Vagina (tissue), 2 donors: ENCODE measurements around the gene NISCH.

Experiments
- CTCF ChIP-seq, 3 experiments: fragments of 450-650 bp in 2 of 3; fragments of 200-600 bp in 1 of 3; sonication (generic) in 1 of 3; IDR thresholded peaks; one replicate each; pipeline ENCODE4 v1.5.1; 2017 to 2019; ENCODE audit warnings: antibody characterized with exemption in 3 of 3, mild to moderate bottlenecking in 2 of 3, moderate library complexity in 2 of 3
- POLR2AphosphoS5 ChIP-seq, 2 donors: sonication (generic); formaldehyde crosslinking; IDR thresholded peaks; one replicate each; pipeline ENCODE4 v1.9.0; 2017; ENCODE audit warnings: antibody characterized with exemption in 2 of 2, mild to moderate bottlenecking in 2 of 2, low read depth in 1 of 2; ENCODE audit not compliant: insufficient read depth in 1 of 2

GRCh38 chr3:52527039-52527731 lies 71.8 kb downstream of the NISCH start:
- no peak for TF ChIP-seq CTCF (IDR thresholded peaks at IDR 0.05)
- TF ChIP-seq POLR2AphosphoS5 (IDR thresholded peaks at IDR 0.05; ENCODE audit: insufficient read depth in 1 of 2, low read depth in 1 of 2), result no peak
